WERI-Rb-1 (cell line): ENCODE data around the gene PTPRM.
A peak's percentile ranks its signal among the peaks of the same experiment; 100 is the strongest.

ENCODE experiments used
- DNase-seq: peaks from one replicate; pipeline ENCODE4 v3.0.0-alpha.2; 2020
- H3K27ac ChIP-seq: fragments of 250-450 bp; sonication (Bioruptor Pico); 2 replicates; pipeline ENCODE4 v1.5.1; 2020; ENCODE audit warnings: mild to moderate bottlenecking, moderate library complexity
- H3K27me3 ChIP-seq: fragments of 250-450 bp; sonication (Bioruptor Pico); 2 replicates; pipeline ENCODE4 v1.5.1; 2021; ENCODE audit warnings: mild to moderate bottlenecking, low read depth, moderate library complexity; ENCODE audit not compliant: insufficient read depth, severe bottlenecking
- H3K36me3 ChIP-seq: fragments of 250-450 bp; sonication (Bioruptor Pico); 2 replicates; pipeline ENCODE4 v1.5.1; 2020; ENCODE audit warnings: mild to moderate bottlenecking, moderate library complexity
- H3K4me3 ChIP-seq: 2 replicates; pipeline ENCODE4 v1.5.1; 2011; ENCODE audit warnings: low read depth, mild to moderate bottlenecking, control low read depth, low read length
- H3K9me3 ChIP-seq: fragments of 250-450 bp; sonication (Bioruptor Pico); 2 replicates; pipeline ENCODE4 v1.5.1; 2021; ENCODE audit warnings: mild to moderate bottlenecking, moderate library complexity; ENCODE audit not compliant: severe bottlenecking
- CTCF ChIP-seq: IDR thresholded peaks from 2 replicates; pipeline ENCODE4 v1.5.1; 2011; ENCODE audit warnings: low read depth, mild to moderate bottlenecking, control low read depth, inconsistent platforms, low read length

The PTPRM gene

GRCh38 chr18:8313043-8313442 lies 745.9 kb downstream of the PTPRM start:
- no peaks in the 10 kb centered on the region for H3K36me3 ChIP-seq
- H3K27me3 ChIP-seq = no peaks in the 10 kb centered on the region
- H3K9me3 ChIP-seq = no peaks in the 10 kb centered on the region
- DNase-seq = no peak
- no peak overlapping the region for H3K27ac ChIP-seq
- no peak overlapping the region for H3K4me3 ChIP-seq
- no peak for TF ChIP-seq CTCF

- no peaks in the 10 kb centered on the region for H3K36me3 ChIP-seq
- no peak overlapping the region for H3K4me3 ChIP-seq
- H3K27ac ChIP-seq = no peak overlapping the region
- H3K27me3 ChIP-seq = no peaks in the 10 kb centered on the region
- DNase-seq = no peak
- no peaks in the 10 kb centered on the region for H3K9me3 ChIP-seq
- TF ChIP-seq CTCF = no peak
Observed at GRCh38 chr18:8314124-8314523, 747.0 kb downstream of the PTPRM start.

GRCh38 chr18:8319798-8320489 lies 752.8 kb downstream of the PTPRM start:
- DNase-seq = no peak
- H3K27me3 ChIP-seq = no peaks in the 10 kb centered on the region
- TF ChIP-seq CTCF = no peak
- H3K4me3 ChIP-seq = no peak overlapping the region
- no peaks in the 10 kb centered on the region for H3K36me3 ChIP-seq
- no peak overlapping the region for H3K27ac ChIP-seq
- H3K9me3 ChIP-seq = no peaks in the 10 kb centered on the region

GRCh38 chr18:8322486-8322885 lies 755.4 kb downstream of the PTPRM start:
- no peak for TF ChIP-seq CTCF

GRCh38 chr18:8324343-8325065 lies 757.4 kb downstream of the PTPRM start:
- DNase-seq = no peak
- 0 out of 2 replicates have a peak, but pooled peaks have one; percentile 4 for TF ChIP-seq CTCF
- Histone ChIP-seq H3K36me3 (no peaks in the 10 kb centered on the region), H3K27me3 (no peaks in the 10 kb centered on the region), H3K4me3 (no peak overlapping the region), H3K9me3 (no peaks in the 10 kb centered on the region), H3K27ac (no peak overlapping the region)

More at GRCh38 chr18:8322486-8322885, 755.4 kb downstream of the PTPRM start:
- no peak for DNase-seq
- no peak overlapping the region for H3K27ac ChIP-seq
- no peaks in the 10 kb centered on the region for H3K9me3 ChIP-seq
- no peaks in the 10 kb centered on the region for H3K36me3 ChIP-seq
- H3K27me3 ChIP-seq = no peaks in the 10 kb centered on the region
- H3K4me3 ChIP-seq = no peak overlapping the region
